ES-I3 (cell line): ENCODE data around the gene THEMIS.

Experiments
- H3K36me3 ChIP-seq: 2 replicates; pipeline ENCODE4 v1.6.1; 2013; ENCODE audit warnings: mild to moderate bottlenecking, low read length, control low read depth, moderate library complexity; ENCODE audit not compliant: insufficient read depth
- H3K4me1 ChIP-seq: 2 replicates; pipeline ENCODE4 v1.6.1; 2013; ENCODE audit warnings: mild to moderate bottlenecking, control low read depth, low read length; ENCODE audit not compliant: insufficient read depth
- H3K9ac ChIP-seq: 2 replicates; pipeline ENCODE4 v1.6.1; 2013; ENCODE audit warnings: low read depth, mild to moderate bottlenecking, low read length, moderate library complexity
- H3K9me3 ChIP-seq: 2 replicates; pipeline ENCODE4 v1.6.1; 2013; ENCODE audit warnings: mild to moderate bottlenecking, low read length, moderate library complexity; ENCODE audit not compliant: control insufficient read depth, insufficient read depth

Gene THEMIS, protein sequence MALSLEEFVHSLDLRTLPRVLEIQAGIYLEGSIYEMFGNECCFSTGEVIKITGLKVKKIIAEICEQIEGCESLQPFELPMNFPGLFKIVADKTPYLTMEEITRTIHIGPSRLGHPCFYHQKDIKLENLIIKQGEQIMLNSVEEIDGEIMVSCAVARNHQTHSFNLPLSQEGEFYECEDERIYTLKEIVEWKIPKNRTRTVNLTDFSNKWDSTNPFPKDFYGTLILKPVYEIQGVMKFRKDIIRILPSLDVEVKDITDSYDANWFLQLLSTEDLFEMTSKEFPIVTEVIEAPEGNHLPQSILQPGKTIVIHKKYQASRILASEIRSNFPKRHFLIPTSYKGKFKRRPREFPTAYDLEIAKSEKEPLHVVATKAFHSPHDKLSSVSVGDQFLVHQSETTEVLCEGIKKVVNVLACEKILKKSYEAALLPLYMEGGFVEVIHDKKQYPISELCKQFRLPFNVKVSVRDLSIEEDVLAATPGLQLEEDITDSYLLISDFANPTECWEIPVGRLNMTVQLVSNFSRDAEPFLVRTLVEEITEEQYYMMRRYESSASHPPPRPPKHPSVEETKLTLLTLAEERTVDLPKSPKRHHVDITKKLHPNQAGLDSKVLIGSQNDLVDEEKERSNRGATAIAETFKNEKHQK

DNA sequence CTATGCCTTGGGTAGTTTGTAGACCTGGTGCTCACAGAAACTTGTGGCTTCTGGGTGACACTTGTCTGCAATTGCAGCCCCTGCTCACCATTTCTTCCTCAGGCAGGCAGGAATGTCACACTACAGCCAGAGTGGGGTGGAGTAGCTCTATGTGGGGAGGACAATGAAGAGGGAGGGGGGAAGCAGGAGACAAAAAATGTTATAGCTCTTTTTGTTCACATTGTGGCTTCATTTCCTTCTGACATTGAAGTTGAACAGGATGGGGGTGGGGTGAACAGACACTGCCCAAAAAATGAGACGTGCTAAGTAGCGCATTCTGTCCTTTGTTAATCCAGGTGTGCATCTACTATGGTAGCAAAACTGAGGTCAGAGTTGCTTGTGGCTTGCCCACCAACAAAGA is at the start of gene THEMIS:
THEMIS (minus strand) TSS at position 124 of the 400 bp plus-strand sequence. CDS start 126 bp downstream, outside the sequence.
- Histone ChIP-seq H3K9me3 (no peaks in the 10 kb centered on the region), H3K4me1 (peaks cover 8% of the 10 kb centered on the region; the same call in 1 of the 2 replicates), H3K9ac (no peak within 1 kb of the TSS), H3K36me3 (no peaks in the 10 kb centered on the region)

- no peaks in the 10 kb centered on the region for H3K36me3 ChIP-seq
- H3K4me1 ChIP-seq: no peaks in the 10 kb centered on the region
- H3K9me3 ChIP-seq: no peaks in the 10 kb centered on the region
- H3K9ac ChIP-seq: no peak overlapping the region
These were observed 48.4 kb upstream of the THEMIS start for GRCh38 chr6:127949251-127949650.

DNA sequence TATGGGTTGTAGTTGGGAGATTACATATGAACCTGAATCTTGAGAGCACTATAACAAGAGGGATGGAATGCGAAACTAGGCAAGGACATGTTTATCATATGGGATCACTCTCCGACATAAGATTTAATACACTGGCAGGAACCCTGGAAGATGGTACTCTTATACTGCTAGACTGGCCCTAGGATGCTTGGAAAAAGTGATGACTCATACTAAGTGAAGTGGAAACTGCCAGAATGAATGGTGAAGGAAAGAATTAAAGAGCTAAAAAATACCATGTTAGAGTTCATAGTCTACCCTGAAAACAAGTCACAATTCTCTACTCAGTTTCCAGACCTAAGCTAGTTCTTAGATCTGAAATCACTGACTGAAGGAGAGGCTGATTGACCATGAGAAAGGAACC is 45.5 kb upstream of the THEMIS start:
- H3K9me3 ChIP-seq: no peaks in the 10 kb centered on the region

GRCh38 chr6:127945434-127946097 is 44.7 kb upstream of the THEMIS start:
- no peaks in the 10 kb centered on the region for H3K36me3 ChIP-seq
- no peak overlapping the region for H3K9ac ChIP-seq
- H3K4me1 ChIP-seq: no peaks in the 10 kb centered on the region
- no peaks in the 10 kb centered on the region for H3K9me3 ChIP-seq

More for the DNA sequence above, 45.5 kb upstream of the THEMIS start:
- no peaks in the 10 kb centered on the region for H3K4me1 ChIP-seq
- H3K36me3 ChIP-seq: no peaks in the 10 kb centered on the region
- H3K9ac ChIP-seq: no peak overlapping the region

DNA sequence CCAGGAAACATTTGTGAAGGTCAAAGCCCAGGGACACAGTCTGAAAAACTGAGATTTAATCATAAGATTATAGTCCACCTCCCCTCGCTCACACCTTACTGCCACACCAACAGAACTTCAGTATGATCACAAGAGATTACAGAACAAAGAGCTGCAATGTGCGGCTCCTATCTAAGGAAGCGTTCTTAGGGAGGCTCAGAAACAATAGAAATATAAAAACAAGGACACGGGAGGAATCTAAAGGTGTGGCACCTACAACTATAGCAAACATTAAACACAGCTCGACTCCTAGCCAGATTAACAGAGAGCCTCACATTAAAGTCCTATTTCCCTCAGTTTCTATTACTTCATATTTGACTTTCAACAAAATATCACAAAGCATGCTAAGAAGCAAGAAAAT is 40.4 kb upstream of the THEMIS start:
- no peak overlapping the region for H3K9ac ChIP-seq
- H3K9me3 ChIP-seq: no peaks in the 10 kb centered on the region
- no peaks in the 10 kb centered on the region for H3K4me1 ChIP-seq
- H3K36me3 ChIP-seq: no peaks in the 10 kb centered on the region

- no peaks in the 10 kb centered on the region for H3K4me1 ChIP-seq
- no peak overlapping the region for H3K9ac ChIP-seq
- H3K9me3 ChIP-seq: no peaks in the 10 kb centered on the region
- H3K36me3 ChIP-seq: no peaks in the 10 kb centered on the region
These were observed 38.7 kb upstream of the THEMIS start for GRCh38 chr6:127939442-127940066.

DNA sequence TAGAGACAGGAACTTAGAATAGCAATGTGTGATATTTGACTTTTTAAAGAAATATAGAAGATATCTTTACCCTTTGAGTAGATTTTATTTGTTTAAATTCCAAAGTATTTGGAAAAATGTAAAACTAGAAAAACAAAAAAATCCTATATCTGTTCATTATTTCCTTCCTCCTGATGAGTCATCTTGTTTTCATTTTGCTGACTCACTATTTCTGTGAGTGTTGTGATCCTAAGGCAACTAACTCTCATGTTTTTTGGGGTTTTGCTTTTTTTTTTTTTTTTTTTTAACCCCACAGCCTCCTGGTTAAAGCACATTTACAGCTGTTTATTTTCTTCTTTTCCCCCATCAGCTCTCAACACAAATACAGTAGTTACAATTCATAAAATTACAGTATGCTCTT is 37.8 kb upstream of the THEMIS start:
- no peaks in the 10 kb centered on the region for H3K36me3 ChIP-seq
- H3K9me3 ChIP-seq: no peaks in the 10 kb centered on the region
- H3K4me1 ChIP-seq: no peaks in the 10 kb centered on the region
- H3K9ac ChIP-seq: no peak overlapping the region

GRCh38 chr6:127937747-127938146 is 36.9 kb upstream of the THEMIS start:
- no peaks in the 10 kb centered on the region for H3K36me3 ChIP-seq
- no peaks in the 10 kb centered on the region for H3K4me1 ChIP-seq
- no peak overlapping the region for H3K9ac ChIP-seq
- H3K9me3 ChIP-seq: peaks cover 2% of the 10 kb centered on the region; the same call in 1 of the 2 replicates

DNA sequence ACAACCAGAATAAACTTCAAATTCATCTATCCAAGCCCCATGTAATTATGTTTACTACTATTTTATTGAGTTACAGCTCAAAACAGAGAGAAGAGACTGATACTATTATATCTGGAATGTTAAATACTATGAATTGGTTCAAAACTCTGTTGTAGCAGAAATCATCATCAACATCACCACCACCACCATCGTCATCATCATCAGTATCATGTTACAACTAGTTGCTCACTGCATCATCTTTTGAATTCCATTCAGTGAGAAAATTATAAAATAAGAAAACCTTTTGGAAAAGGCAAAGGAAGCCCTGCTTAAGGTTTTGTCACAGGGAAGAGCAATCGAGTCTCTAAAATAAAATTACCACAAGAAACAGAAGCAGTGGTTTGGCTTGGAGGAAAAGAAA is 36.2 kb upstream of the THEMIS start:
- no peaks in the 10 kb centered on the region for H3K4me1 ChIP-seq
- H3K9me3 ChIP-seq: peaks cover 6% of the 10 kb centered on the region
- no peak overlapping the region for H3K9ac ChIP-seq
- H3K36me3 ChIP-seq: no peaks in the 10 kb centered on the region

DNA sequence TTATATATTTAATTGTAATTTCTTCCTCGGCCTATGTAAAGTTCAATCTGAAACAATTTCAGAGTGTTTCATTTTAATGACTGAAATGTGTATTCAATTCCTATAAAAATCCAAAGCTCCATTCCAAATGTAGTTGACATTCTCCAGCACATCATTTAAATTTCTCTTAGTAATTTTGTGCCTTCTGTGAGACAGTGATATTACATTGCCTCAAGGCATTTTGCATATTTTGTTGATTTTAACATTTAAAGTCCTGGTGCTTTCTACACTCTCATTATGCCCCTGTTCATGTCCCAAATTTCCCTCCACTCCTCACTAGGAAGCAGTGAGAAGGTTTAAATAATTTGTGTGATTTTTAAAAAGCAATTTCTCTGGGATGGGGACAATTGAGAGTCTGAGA is 34.1 kb upstream of the THEMIS start:
- no peaks in the 10 kb centered on the region for H3K36me3 ChIP-seq
- H3K4me1 ChIP-seq: no peaks in the 10 kb centered on the region
- peaks cover 6% of the 10 kb centered on the region for H3K9me3 ChIP-seq
- no peak overlapping the region for H3K9ac ChIP-seq

- peaks cover 6% of the 10 kb centered on the region for H3K9me3 ChIP-seq
- H3K9ac ChIP-seq: no peak overlapping the region
- H3K4me1 ChIP-seq: no peaks in the 10 kb centered on the region
- no peaks in the 10 kb centered on the region for H3K36me3 ChIP-seq
These were observed 33.3 kb upstream of the THEMIS start for GRCh38 chr6:127933852-127934840.

GRCh38 chr6:127933137-127933536 is 32.3 kb upstream of the THEMIS start:
- Histone ChIP-seq H3K9ac (no peak overlapping the region), H3K9me3 (peaks cover 6% of the 10 kb centered on the region), H3K36me3 (no peaks in the 10 kb centered on the region), H3K4me1 (no peaks in the 10 kb centered on the region)

- H3K9me3 ChIP-seq: peaks cover 6% of the 10 kb centered on the region
- no peaks in the 10 kb centered on the region for H3K36me3 ChIP-seq
- no peak overlapping the region for H3K9ac ChIP-seq
- no peaks in the 10 kb centered on the region for H3K4me1 ChIP-seq
These were observed 31.9 kb upstream of the THEMIS start for GRCh38 chr6:127932708-127933107.
